ENCODE results near the gene TLE3.

Gene TLE3

DNA sequence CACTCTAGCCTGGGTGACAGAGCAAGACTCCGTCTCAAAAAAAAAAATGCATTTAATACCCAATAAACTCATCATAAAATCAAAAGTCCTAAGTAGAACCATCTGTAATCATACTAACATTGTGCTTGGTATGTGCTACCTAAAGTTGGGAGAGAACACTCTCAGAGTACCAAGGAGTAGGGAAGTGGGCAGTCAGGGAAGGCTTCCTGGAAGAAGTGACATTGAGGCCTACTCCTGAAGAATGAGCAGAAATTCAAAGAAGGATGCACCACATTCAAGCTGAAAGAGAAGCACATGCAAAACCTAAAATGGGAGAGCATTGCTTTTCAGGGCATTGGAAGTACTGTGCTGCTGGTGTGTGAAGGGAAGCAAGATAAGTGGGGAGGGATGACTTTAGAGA lies 54.1 kb downstream of the TLE3 start:
- Histone ChIP-seq H3K36me3 (ENCODE audit: insufficient read depth) (no peaks in the 10 kb centered on the region), H3K4me1 (ENCODE audit: low read depth, poor library complexity, severe bottlenecking) (no peaks in the 10 kb centered on the region), H3K27me3 (ENCODE audit: insufficient read depth, low read depth) (no peaks in the 10 kb centered on the region), H3K79me2 (ENCODE audit: insufficient read depth, low read depth) (no peaks in the 10 kb centered on the region), H3K4me2 (no peak overlapping the region), H3K4me3 (IDR thresholded peaks at IDR 0.05; ENCODE audit: insufficient read depth, low read depth, low read length) (no peak overlapping the region), H3K27ac (no peak overlapping the region), H2AFZ (ENCODE audit: low read depth) (no peak overlapping the region), H3K9ac (no peak overlapping the region), H4K20me1 (ENCODE audit: insufficient read depth) (no peaks in the 10 kb centered on the region)
- TF ChIP-seq, protein P1, sequence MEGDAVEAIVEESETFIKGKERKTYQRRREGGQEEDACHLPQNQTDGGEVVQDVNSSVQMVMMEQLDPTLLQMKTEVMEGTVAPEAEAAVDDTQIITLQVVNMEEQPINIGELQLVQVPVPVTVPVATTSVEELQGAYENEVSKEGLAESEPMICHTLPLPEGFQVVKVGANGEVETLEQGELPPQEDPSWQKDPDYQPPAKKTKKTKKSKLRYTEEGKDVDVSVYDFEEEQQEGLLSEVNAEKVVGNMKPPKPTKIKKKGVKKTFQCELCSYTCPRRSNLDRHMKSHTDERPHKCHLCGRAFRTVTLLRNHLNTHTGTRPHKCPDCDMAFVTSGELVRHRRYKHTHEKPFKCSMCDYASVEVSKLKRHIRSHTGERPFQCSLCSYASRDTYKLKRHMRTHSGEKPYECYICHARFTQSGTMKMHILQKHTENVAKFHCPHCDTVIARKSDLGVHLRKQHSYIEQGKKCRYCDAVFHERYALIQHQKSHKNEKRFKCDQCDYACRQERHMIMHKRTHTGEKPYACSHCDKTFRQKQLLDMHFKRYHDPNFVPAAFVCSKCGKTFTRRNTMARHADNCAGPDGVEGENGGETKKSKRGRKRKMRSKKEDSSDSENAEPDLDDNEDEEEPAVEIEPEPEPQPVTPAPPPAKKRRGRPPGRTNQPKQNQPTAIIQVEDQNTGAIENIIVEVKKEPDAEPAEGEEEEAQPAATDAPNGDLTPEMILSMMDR (conservative IDR thresholded peaks at IDR 0.05; ENCODE audit: low read depth, low read length) = no peak

DNA sequence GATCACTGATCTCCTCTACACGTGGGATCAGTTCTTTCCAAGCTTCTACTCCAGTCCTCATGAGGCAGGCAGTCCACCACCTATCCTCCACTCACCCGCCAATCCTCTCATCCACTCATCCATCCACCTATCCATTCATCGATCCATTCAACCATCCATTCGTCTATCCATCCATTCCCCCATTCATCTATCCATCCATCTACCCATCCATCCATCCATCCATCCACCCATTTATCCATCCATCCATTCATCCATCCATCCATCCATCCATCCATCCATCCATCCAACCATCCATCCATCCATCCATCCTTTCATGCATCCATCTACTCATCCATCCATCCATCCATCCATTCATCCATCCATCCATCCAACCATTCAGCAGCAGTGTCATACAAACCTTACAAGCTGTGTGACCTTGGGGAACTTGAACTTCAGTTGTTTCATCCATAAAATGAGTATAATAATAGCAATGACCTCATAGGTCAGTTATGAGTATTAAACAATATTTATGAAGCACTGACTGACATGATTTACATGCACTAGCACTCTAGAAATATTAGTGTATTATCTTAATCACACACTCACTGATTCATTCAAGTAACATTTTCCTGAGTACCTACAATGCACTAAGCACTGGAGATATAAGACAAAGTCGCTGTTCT lies 55.0 kb downstream of the TLE3 start:
- TF ChIP-seq, protein P1 (conservative IDR thresholded peaks at IDR 0.05; ENCODE audit: low read depth, low read length) = no peak
- Histone ChIP-seq H3K27ac (no peak overlapping the region), H3K27me3 (ENCODE audit: insufficient read depth, low read depth) (no peaks in the 10 kb centered on the region), H3K36me3 (ENCODE audit: insufficient read depth) (no peaks in the 10 kb centered on the region), H3K4me3 (IDR thresholded peaks at IDR 0.05; ENCODE audit: insufficient read depth, low read depth, low read length) (no peak overlapping the region), H3K4me2 (no peak overlapping the region), H3K4me1 (ENCODE audit: low read depth, poor library complexity, severe bottlenecking) (peaks cover 4% of the 10 kb centered on the region), H2AFZ (ENCODE audit: low read depth) (no peak overlapping the region), H3K9ac (no peak overlapping the region), H3K79me2 (ENCODE audit: insufficient read depth, low read depth) (no peaks in the 10 kb centered on the region), H4K20me1 (ENCODE audit: insufficient read depth) (no peaks in the 10 kb centered on the region)

DNA sequence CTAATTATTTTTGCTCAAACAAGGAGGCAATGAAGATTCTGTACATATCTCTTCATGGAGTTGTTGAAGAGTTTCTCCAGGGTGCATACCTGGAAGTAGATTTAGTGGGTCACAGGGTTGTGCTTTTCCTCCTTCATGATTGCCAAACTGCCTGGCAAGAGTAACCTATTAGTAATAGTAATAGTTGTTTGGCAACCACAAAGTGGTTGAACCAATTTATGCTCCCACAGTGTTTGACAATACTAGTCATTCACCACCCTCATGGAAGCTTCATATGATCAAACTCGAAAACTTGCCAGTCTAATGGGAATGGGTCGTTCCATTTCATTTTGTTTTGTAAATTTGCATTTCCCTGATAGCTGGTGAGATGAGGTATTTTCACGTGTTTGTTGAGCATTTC lies 57.8 kb downstream of the TLE3 start:
- Histone ChIP-seq H3K4me3 (IDR thresholded peaks at IDR 0.05; ENCODE audit: insufficient read depth, low read depth, low read length) (no peak overlapping the region), H3K4me2 (no peak overlapping the region), H3K4me1 (ENCODE audit: low read depth, poor library complexity, severe bottlenecking) (peaks cover 32% of the 10 kb centered on the region), H3K27me3 (ENCODE audit: insufficient read depth, low read depth) (no peaks in the 10 kb centered on the region), H2AFZ (ENCODE audit: low read depth) (no peak overlapping the region), H3K36me3 (ENCODE audit: insufficient read depth) (no peaks in the 10 kb centered on the region), H4K20me1 (ENCODE audit: insufficient read depth) (no peaks in the 10 kb centered on the region), H3K27ac (no peak overlapping the region), H3K9ac (no peak overlapping the region), H3K79me2 (ENCODE audit: insufficient read depth, low read depth) (no peaks in the 10 kb centered on the region)
- TF ChIP-seq, protein P1 (conservative IDR thresholded peaks at IDR 0.05; ENCODE audit: low read depth, low read length) = no peak

DNA sequence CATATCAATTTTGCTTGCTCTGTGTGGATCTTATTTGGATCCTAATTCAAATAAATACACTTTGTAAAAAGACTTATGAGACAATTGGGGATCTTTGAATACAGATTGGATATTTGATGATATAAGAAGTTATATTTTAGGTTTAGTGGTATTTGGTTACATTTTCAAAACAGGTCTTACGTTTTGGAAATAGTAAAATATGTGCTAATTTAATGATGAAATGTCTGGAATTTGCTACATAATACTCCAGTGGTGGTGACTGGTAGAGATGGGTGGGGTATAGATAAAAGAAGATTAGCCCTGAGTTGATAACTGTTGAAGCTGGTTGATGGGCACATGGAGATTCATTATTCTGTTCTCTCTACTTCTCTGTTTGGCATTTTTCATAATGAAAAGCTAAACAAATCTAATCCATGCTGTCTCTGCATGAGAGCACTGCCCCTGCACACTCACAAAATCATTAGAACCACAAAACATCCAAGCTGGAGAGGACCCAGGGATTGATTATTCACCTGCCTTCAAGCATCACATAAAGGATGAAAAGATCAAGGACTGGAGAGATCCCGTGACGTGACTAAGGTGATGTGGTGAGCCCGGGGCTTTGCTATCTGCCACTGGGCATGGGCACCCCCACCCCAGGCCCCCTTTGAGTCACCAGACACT lies 58.9 kb downstream of the TLE3 start:
- Histone ChIP-seq H2AFZ (ENCODE audit: low read depth) (no peak overlapping the region), H3K4me1 (ENCODE audit: low read depth, poor library complexity, severe bottlenecking) (peaks cover 32% of the 10 kb centered on the region), H3K9ac (no peak overlapping the region), H3K4me2 (no peak overlapping the region), H3K36me3 (ENCODE audit: insufficient read depth) (no peaks in the 10 kb centered on the region), H3K27ac (no peak overlapping the region), H4K20me1 (ENCODE audit: insufficient read depth) (no peaks in the 10 kb centered on the region), H3K4me3 (IDR thresholded peaks at IDR 0.05; ENCODE audit: insufficient read depth, low read depth, low read length) (no peak overlapping the region), H3K79me2 (ENCODE audit: insufficient read depth, low read depth) (no peaks in the 10 kb centered on the region), H3K27me3 (ENCODE audit: insufficient read depth, low read depth) (no peaks in the 10 kb centered on the region)
- TF ChIP-seq, protein P1 (conservative IDR thresholded peaks at IDR 0.05; ENCODE audit: low read depth, low read length) = no peak
